Caco-2 (cell line): ENCODE results near the gene NBAS. TPM values are rescaled to one million over a fixed set of nuclear protein-coding genes. Genes with fewer than 3 reads are reported as not detected.

Experiments used
- BruUV-seq: library from RNA; stranded (reverse); fragments of 400-500 nt; replicated peaks from 2 replicates; lab custom pipeline; 2021; lab: Mats Ljungman, UMichigan
- CTCF ChIA-PET: fragments of 300-600 bp; sonication (Branson Sonifier 250); formaldehyde crosslinking; loops from one replicate; lab custom pipeline; 2022; ENCODE audit warnings: antibody characterized with exemption; lab: Charles Lee
- POLR2A ChIA-PET: fragments of 300-600 bp; sonication (Branson Sonifier 250); formaldehyde crosslinking; loops from one replicate; lab custom pipeline; 2022; ENCODE audit warnings: antibody characterized with exemption; lab: Charles Lee
- DNase-seq, 2 experiments: peaks; one replicate each; pipeline versions ENCODE4 v3.0.0 to v3.0.0-alpha.2; 2020 to 2022
- H3K27me3 ChIP-seq: replicated peaks from 2 replicates; pipeline ENCODE4 v1.6.0; 2011; ENCODE audit warnings: low read length; ENCODE audit not compliant: control insufficient read depth, insufficient read depth
- H3K36me3 ChIP-seq: 2 replicates; pipeline ENCODE4 v1.5.1; 2011; ENCODE audit warnings: low read length; ENCODE audit not compliant: control insufficient read depth, insufficient read depth
- H3K4me1 ChIP-seq: fragments of 250-450 bp; sonication (Bioruptor Pico); 2 replicates; pipeline ENCODE4 v1.5.1; 2020; ENCODE audit warnings: mild to moderate bottlenecking
- H3K4me3 ChIP-seq: 2 replicates; pipeline ENCODE4 v1.5.1; 2011; ENCODE audit warnings: low read depth, mild to moderate bottlenecking, control low read depth, low read length
- H3K9me3 ChIP-seq: fragments of 250-450 bp; sonication (Bioruptor Pico); 2 replicates; pipeline ENCODE4 v1.5.1; 2020; ENCODE audit warnings: mild to moderate bottlenecking, moderate library complexity
- H3K27ac Mint-ChIP-seq: one replicate; pipeline ENCODE4 v1.8.0; 2022; ENCODE audit warnings: mixed read lengths; ENCODE audit not compliant: unreplicated experiment
- H3K27me3 Mint-ChIP-seq: one replicate; pipeline ENCODE4 v1.8.0; 2022; ENCODE audit warnings: mixed read lengths; ENCODE audit not compliant: insufficient read depth, unreplicated experiment
- H3K36me3 Mint-ChIP-seq: one replicate; pipeline ENCODE4 v1.8.0; 2022; ENCODE audit warnings: mild to moderate bottlenecking, mixed read lengths; ENCODE audit not compliant: insufficient read depth, unreplicated experiment
- H3K4me1 Mint-ChIP-seq: one replicate; pipeline ENCODE4 v1.8.0; 2022; ENCODE audit warnings: low read depth, mixed read lengths; ENCODE audit not compliant: unreplicated experiment
- H3K4me3 Mint-ChIP-seq: one replicate; pipeline ENCODE4 v1.8.0; 2022; ENCODE audit warnings: mild to moderate bottlenecking, moderate library complexity, mixed read lengths; ENCODE audit not compliant: unreplicated experiment
- H3K9me3 Mint-ChIP-seq: one replicate; pipeline ENCODE4 v1.8.0; 2022; ENCODE audit warnings: mixed read lengths; ENCODE audit not compliant: unreplicated experiment
- CTCF ChIP-seq, 2 experiments: fragments of 200-600 bp in 1 of 2; IDR thresholded peaks; 1 replicate in 1 of 2; 2 replicates in 1 of 2; pipeline versions ENCODE4 v1.5.1 to v1.8.0; 2011 to 2022; ENCODE audit warnings: antibody characterized with exemption in 1 of 2, control low read depth in 1 of 2, inconsistent platforms in 1 of 2, low read depth in 1 of 2, low read length in 1 of 2, mild to moderate bottlenecking in 1 of 2, moderate library complexity in 1 of 2; ENCODE audit not compliant: insufficient read depth in 1 of 2, severe bottlenecking in 1 of 2, unreplicated experiment in 1 of 2
- intact Hi-C: fragments of 100-400 bp; cut with micrococcal nuclease; formaldehyde crosslinking; loops from one replicate; pipeline ENCODE4 v1.10.0; 2022; ENCODE audit not compliant: unreplicated experiment
- total RNA-seq: library from RNA; stranded (reverse); gene quantifications from 2 replicates; pipeline ENCODE4 v1.2.3, GENCODE V29; 2022

The NBAS gene
- total RNA-seq, 1 experiment from 2014 or later, result 31.1 TPM

- Histone ChIP-seq H3K9me3 (no peaks in the 10 kb centered on the region), H3K27me3 (no peaks in the 10 kb centered on the region), H3K36me3 (no peaks in the 10 kb centered on the region), H3K4me1 (no peaks in the 10 kb centered on the region), H3K4me3 (no peak overlapping the region)
- Mint-ChIP-seq H3K4me1 (no peaks in the 10 kb centered on the region), H3K36me3 (peaks cover 5% of the 10 kb centered on the region), H3K9me3 (peaks cover 9% of the 10 kb centered on the region), H3K4me3 (no peak overlapping the region), H3K27me3 (no peaks in the 10 kb centered on the region), H3K27ac (no peak overlapping the region)
- no TSS peak for BruUV-seq
- ChIA-PET POLR2A (no interaction called here), CTCF (no interaction called here)
- DNase-seq, result no peak
- intact Hi-C loops, result no loop called here
- no peak for TF ChIP-seq CTCF (IDR thresholded peaks at IDR 0.05; ENCODE audit: insufficient read depth in 1 of 2, low read depth in 1 of 2, low read length in 1 of 2, severe bottlenecking in 1 of 2, unreplicated experiment in 1 of 2)
Measured at GRCh38 chr2:15389895-15390294, 171.2 kb downstream of the NBAS start.

GRCh38 chr2:15389326-15389700 lies 171.8 kb downstream of the NBAS start:
- peaks cover 5% of the 10 kb centered on the region for H3K36me3 Mint-ChIP-seq
- H3K4me1 Mint-ChIP-seq, result no peaks in the 10 kb centered on the region
- Histone ChIP-seq H3K9me3 (no peaks in the 10 kb centered on the region), H3K4me3 (no peak overlapping the region), H3K36me3 (no peaks in the 10 kb centered on the region), H3K27me3 (no peaks in the 10 kb centered on the region), H3K4me1 (no peaks in the 10 kb centered on the region)
- intact Hi-C loops, result no loop called here
- H3K9me3 Mint-ChIP-seq, result peaks cover 9% of the 10 kb centered on the region
- ChIA-PET POLR2A (no interaction called here), CTCF (no interaction called here)
- H3K27ac Mint-ChIP-seq, result no peak overlapping the region
- DNase-seq, result no peak
- H3K27me3 Mint-ChIP-seq, result no peaks in the 10 kb centered on the region
- no peak overlapping the region for H3K4me3 Mint-ChIP-seq
- no peak for TF ChIP-seq CTCF (IDR thresholded peaks at IDR 0.05; ENCODE audit: insufficient read depth in 1 of 2, low read depth in 1 of 2, low read length in 1 of 2, severe bottlenecking in 1 of 2, unreplicated experiment in 1 of 2)
- no TSS peak for BruUV-seq

GRCh38 chr2:15388406-15389325 lies 172.5 kb downstream of the NBAS start:
- Histone ChIP-seq H3K4me3 (no peak overlapping the region), H3K36me3 (no peaks in the 10 kb centered on the region), H3K27me3 (no peaks in the 10 kb centered on the region), H3K4me1 (no peaks in the 10 kb centered on the region), H3K9me3 (no peaks in the 10 kb centered on the region)
- ChIA-PET CTCF (interaction anchor here (0.6 kb wide), 1 partner anchor 95 kb away, joined by 3 read pairs; no protein-coding TSS in a partner anchor), POLR2A (no interaction called here)
- no peaks in the 10 kb centered on the region for H3K4me1 Mint-ChIP-seq
- H3K27me3 Mint-ChIP-seq, result no peaks in the 10 kb centered on the region
- DNase-seq, result no peak
- peaks cover 9% of the 10 kb centered on the region for H3K9me3 Mint-ChIP-seq
- H3K27ac Mint-ChIP-seq, result no peak overlapping the region
- no peak overlapping the region for H3K4me3 Mint-ChIP-seq
- peaks cover 5% of the 10 kb centered on the region for H3K36me3 Mint-ChIP-seq
- no TSS peak for BruUV-seq
- no peak for TF ChIP-seq CTCF (IDR thresholded peaks at IDR 0.05; ENCODE audit: insufficient read depth in 1 of 2, low read depth in 1 of 2, low read length in 1 of 2, severe bottlenecking in 1 of 2, unreplicated experiment in 1 of 2)
- intact Hi-C loops, result no loop called here
